GM19035 (cell line): Measurements from ENCODE around the gene CPXM2.

ENCODE experiments used
- ATAC-seq: cut with Tn5 transposase; IDR thresholded peaks from one replicate; pipeline ENCODE4 v1.9.1; 2021; ENCODE audit not compliant: unreplicated experiment

CPXM2 gene

DNA sequence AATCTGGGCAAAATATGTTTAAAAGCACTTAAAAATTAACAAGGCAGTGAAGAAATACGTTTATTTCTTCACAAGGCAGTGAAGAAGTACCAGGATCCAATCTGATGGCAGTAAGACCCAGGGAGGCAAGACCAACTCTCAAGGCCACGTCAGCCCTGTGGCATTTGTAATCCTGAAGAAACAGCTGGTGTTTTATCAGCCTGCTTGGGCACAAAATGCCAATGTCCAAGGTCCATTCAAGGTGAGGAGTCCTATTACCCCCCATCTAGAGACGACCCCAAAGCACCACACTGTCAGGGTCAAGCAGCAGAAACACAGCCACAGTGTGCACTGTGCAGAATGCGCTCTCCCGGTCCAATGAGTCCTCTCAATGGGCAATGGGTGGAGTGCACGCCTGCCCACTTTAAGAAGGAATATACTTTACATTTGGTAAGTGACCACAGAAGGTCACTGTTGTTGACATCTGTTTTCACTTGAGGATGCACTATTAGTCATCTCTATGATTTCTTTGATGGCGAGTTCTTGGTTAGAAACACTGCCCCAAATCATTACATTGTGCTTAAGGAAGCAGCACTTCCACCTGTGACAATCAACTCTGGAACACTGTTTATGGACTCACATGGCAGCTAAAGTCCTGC, 12.8 kb downstream of the CPXM2 start:
- no peak for ATAC-seq

DNA sequence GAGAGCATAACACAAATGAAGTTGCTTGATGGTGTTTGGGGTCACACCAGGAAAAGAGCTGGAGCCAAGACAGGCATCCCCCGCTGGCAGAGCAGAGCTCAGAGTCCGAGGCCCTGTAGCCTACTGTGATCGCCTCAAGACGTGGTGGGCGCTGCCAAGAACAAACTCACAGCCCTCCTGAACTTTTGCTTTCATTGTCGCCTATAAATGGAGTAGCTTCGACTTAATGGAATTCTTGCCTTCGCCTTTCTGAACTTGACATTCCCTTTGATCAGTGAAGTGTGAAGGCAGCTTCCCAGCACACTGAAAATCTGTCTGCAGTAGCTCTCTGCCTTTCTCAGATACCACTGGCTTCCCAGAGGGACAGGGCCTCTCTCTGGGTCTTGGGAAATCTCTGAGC, 21.3 kb downstream of the CPXM2 start:
- no peak for ATAC-seq

DNA sequence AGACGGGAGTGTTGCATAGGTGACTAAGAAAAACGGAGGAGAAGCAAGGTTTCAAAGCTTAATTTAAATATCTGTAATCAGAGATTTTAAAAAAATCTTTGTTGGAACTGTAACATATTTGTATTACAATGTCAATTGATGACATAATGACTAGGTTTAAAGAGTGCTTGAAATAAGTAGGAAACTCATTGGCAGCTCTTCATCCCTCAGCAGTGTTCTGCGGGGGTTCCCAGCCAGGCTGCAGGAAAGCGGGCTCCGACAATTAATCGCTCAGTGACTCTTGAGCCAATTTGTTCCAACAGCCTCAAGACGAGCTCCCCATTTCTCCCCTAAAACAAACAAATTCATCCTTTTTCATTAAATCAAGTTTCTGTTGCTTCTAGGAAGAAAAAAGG, 22.6 kb downstream of the CPXM2 start:
- ATAC-seq = no peak

DNA sequence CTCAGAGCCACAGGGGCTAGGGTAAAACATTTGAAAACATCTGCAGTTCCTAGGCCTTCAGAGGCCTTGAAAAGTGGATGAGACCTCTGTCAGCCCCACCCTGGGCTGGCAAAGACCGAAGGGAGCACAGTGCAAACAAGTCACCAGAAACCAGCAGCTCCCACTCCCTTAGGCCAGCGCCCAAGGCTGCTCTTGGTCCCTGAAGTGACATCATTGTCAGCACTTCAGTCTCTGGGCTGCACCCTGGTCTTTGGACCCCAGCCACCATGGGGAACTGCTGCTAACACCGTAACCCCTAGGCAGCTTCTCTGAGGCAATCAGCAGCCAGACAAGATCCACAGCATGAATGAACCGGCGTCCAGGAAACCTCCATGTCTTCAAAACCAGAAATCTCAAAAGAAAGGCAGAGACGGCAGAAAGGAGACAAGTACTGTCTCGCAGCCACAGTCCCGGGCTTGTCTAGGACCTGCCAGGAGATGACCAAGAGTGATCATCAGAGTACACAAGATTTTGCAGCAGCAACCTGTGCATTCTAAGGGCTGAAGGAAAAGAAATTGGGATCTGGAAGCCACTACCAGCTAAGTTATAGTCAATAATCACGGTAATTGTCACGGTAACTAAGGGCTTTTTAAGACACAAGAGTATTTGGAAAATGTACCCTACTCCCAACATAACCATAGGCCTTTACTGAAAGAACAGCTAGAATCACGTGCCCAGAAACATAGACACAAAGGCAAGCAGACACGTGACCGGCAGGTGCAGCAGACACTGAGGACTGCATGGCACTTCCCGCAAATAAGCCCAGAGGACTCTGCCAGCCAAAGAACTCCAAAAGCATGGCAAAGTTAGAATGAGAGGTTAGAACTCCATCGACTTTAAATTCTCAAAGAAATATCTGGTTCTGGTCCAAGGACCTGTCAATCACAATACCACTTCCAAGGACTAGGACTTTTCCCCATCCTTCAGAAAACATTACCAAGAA, 23.3 kb downstream of the CPXM2 start:
- no peak for ATAC-seq

DNA sequence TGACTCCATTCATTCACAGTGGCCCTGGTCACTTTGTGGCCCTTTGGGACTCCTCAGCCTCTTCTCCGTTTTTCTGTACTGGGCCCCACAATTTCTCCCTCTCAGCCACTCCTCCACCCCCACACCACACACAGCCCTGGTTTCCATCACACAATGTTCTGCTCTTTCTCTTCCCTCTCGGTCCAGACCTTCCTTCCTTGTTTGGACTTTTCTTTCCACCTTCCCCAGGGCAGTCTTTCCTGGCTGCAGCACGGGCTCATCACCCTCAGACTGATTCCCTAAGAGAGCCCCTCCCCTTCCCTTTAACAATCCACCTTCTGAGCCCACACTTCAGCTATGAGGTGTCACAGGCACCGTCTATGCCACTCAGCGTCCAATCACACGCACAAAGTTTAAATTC, 25.7 kb downstream of the CPXM2 start:
- ATAC-seq = no peak

DNA sequence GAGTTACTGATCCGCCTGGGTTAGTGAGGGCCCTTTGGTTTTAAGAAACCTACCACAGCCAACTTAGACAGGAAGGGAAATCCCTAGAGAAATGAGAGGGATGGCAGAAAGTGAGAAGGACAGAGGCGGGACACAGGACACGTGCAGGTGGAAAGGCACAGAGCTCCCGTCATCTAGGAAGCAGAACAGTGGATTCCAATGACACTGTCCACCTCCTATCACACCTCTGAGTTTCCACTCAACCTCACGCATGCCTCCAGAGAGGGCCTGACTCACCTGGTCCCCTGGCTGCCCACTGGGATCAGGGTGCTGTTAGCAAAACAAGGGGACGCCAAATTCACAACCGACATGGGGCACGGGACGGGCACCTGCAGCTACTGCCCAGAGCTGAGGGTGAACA, 26.3 kb downstream of the CPXM2 start:
- no peak for ATAC-seq

DNA sequence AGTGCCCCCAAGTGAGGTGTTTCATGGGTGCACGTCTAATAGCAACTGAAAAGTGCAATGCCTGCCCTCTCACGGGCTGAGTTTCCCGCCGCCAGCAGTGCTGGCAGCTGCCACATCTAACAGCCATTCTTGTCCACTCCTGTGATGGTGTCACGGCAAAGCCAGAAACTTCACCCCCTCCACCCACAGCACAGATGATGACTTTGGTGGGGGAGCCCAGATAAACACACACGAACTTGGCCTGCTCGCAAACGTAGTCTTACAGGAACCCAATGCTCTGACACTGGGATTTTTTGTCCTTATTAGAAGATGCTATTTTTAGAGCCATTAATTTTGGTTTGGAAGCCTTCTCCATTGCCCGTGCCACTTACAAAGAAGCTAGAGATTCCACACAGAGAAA, 26.7 kb downstream of the CPXM2 start:
- ATAC-seq = no peak

DNA sequence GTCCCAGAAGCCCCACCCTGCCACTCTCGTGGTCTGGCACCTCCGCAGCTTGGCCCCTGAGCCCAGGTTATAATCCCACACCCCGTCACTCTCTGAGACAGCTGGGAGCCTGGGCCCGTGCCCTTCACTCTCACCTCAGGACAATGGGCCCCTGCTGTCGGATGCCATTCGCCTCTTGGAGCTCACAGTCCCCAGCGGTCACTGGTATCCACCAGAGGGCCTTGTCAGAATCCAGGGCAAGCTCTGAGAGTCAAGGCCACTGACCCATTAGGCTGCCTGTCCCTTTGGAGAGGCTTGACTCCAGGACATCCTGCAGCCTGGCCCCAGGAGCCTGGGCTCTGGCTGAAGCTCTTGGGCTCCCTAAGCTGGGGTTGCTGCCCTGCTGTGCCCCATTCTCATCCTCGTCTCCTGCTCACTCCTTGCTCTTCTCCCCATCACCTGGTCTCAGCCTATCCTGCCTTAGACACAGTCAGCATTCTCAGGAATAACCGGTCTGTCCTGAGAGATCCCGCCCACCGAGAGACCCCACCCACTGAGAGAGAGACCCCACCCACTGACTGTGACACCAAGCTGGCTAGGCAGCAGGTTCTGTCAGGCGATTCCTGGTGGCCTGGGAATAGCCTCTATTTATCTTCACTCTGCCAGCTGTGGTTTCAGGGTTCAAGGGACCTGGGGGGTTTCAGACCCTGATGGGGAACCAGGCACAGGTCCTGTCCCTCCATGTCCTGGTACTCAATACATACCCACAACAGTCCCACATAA, 27.7 kb downstream of the CPXM2 start:
- no peak for ATAC-seq

DNA sequence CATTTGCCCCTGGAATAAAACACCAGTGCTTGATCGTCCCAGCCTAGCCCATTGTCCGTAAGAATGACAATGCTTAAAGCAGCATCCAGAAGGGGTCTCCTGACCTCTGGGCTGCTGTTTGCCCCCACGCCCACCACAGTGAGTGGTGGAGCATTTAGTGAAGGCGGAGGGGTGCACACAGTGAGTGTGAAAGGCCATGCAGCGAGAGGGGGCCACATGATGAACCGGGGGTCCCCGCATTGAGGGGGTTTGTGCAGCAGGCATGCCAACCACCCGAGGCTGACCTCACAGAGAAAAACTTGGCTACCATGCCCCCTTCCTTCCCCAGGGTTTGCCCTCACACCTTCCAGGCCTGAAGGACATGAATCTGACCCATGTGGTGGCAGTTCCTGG, 28.4 kb downstream of the CPXM2 start:
- ATAC-seq = no peak

DNA sequence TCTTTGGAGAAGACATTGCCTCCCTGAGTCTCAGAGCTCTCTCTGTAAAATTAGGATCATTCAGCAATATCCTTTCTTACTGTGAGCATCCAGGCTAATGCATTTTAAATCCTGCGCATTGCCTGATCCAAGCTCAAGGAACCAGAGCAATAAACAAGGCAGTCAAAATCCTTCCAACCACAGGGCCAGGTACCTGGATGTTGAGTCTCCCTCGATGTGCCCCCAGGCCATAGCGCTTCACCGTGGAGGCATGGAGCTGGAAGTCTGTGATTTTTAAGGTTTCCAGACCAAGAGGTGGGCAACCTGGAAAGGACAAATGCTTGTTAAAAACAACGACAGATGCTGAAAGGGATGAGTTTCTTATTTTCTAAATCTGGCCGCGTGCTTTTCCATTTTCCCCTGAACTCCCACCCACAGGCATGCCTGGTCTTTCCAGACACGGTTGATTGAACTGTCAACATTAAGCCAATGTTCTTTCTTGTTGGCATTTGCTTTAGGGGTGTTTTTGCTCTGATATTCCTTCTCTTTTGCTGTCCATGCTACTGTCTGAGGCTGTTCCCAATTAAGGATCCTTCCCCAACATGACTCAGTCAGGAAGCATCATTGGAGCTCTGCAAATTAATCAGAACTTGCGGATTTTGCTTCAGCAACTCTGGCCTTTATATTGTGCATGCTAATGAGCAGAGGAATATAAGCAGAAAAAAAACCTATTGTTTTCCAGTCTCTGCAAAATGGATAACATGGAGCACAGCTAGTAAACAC, 29.0 kb downstream of the CPXM2 start:
- no peak for ATAC-seq

DNA sequence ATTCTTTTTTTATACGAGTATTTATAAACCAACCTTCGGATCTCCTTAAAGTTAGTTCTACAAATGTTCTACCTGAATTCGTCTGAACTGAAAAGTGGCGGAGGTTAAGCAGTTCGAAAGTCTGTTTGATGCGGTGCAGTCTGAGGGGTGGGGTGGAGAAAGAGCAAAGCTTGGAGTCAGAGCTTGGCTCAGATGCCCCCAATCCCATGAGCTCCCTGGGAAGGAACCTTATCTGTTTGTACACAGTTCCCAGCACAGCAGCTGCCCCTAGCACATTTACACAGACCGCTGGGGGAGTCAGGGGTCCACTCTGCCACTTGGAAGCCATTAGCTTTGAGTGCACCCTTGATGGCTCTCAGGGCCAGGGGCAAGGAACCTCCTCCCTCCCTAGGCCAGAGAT, 30.8 kb downstream of the CPXM2 start:
- no peak for ATAC-seq

DNA sequence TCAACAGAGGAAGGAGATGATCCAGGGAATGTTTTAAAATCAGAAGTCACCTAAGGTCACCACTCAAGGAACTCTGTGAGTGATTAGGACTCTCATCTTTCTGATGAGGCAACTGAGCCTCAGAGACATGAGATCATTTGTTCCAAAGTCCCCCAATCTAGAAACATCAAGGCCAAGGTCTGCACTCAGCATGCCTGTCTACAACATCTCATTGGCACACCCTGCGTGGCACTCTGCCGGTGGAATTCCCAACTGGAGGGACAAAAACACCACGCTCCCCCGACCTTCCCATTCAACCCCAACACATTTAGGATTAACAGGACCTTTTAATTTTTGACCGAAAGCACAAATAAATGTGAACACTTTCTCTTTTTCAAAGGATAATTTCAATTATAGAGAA, 31.4 kb downstream of the CPXM2 start:
- no peak for ATAC-seq

DNA sequence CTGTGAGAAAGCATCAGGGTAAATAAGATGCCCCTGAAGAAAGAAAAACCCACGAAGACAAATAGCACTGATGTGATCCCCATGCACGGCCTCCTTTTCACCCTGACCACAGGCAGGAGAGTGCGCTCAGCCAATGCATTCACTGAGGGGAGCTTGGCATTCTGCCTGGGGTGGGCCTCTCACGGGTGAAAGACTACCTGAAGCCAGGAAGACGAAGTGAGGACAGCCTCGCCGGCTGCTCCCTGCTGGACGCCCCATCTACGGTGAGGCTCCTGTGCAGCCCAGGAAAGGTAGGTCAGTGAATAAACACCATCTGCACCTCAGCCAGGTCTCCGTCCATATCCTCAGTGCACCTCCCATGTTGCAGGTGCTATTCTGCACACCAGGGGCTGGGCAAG, 32.0 kb downstream of the CPXM2 start:
- no peak for ATAC-seq

DNA sequence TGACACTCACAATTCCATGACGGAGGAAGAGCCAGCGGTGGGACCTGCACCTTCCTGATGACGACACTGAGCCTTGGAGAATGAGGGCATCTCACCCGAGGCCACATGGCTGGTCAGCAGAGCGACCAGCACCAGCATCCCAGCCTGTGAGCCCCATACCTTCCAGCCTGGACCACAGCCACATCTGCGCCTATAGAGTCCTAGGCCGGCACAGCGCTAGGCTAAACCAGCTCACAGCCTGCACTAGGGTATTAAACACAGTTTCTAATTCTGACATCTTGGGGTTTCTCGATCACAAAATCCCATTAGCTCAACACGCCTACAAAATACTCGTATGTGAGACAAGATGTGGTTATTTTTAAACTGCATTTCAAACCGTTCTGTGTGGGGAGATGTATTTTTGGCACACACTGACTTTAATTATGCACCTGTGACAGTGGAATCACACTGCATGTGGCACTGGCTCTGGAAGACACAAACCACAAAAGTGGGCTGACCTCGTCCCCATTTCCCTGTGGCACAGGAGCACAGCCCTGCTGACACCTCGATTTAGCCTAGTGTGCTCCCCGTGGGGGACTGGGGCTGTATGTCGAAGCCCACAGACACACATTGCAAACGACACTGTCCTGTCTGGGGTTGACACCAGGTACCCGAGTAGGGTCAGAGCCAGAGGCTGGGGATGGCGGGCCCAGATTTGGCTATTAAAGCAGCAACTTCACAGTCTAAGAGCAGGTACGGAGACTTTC, 32.5 kb downstream of the CPXM2 start:
- ATAC-seq = no peak

DNA sequence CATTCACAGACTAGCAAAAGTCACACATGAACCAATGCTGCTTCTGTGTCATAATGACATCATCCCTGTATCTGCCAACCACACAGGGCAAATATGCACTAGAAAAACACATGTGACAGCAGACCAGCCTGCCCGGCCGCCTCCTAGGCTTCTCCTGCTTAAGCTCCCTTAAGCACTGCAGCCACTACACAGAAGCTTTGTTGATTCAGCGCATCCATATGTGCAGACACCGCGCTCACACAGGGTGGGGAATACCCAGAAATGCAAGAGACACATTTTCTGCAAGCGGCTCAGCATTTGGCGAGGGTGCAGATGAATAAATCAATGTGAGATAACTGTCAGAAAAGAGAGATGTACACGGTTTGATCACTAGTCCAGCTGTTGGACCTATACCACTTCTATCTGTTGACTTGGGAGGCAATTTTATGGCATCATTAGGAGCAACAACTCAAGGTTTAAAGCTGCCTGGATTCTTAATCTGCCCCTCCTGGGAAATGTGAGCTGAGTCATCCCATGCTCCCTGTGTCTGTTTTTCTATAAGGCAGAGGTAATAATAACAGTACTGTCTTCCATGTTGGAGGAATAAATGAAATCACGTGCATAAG, 33.4 kb downstream of the CPXM2 start:
- ATAC-seq = no peak

DNA sequence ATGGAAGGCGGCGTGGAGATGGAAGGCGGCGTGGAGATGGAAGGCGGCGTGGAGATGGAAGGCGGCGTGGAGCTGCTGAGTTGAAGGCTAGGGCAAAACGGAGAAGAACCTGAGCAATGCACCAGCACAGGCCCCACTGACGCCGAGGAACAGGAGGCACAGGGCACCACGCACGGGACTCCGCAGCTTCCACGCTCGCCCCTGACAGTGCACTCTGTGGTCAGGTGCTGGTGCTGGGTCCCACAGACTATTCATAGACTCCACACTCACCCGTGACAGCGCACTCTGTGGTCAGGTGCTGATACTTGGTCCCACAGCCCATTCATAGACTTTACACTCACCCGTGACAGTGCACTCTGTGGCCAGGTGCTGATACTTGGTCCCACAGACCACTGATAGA, 34.0 kb downstream of the CPXM2 start:
- ATAC-seq = no peak

DNA sequence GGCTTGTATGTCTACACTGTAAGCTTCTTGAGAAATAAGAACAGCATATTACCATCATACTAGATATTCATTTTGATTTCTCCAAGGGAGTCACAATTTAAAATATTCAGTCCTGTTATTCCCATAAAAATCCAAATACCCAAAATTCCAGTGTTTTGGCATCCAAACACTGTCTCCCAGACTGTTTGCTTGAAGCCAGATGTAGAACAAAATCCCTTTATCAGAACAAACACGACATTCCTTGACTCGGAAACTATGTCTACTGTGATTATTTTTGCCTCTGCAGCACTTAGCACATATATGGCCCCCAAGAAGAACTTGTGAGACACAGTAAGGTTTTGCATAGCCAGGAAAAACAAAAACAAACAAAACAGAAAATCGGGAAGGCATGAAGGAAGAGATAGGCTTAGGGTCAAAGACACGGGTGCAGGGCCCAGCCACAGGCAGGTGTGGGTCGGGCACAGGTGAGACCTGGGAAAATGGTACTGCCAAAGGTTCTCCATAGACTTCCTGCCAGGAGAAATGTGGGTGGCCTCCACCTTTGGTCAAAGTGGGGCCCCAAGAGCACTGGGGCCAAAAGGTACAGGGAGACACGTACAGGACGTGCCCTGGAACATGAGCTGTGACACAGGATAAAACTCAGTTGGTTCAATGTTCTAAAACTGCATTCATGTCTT, 36.5 kb downstream of the CPXM2 start:
- no peak for ATAC-seq

DNA sequence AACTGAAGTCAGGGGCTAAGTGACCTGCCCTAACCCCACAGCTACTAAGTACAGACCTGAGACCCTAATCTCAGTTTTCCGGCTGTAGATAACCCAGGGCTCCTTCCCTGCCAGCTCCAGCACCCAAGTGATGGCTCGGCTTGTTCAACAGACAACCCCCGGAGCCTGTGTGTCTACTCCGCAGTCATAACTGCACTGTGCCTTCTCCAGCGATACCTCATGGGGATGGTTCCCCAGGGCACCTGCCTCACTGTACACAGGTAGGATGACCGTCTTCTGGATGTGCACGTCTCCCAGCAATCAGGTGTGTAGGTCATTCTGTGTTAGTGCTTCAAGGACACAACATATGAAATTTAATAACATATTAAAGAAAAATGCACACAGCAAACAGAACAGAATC, 37.1 kb downstream of the CPXM2 start:
- ATAC-seq = no peak

DNA sequence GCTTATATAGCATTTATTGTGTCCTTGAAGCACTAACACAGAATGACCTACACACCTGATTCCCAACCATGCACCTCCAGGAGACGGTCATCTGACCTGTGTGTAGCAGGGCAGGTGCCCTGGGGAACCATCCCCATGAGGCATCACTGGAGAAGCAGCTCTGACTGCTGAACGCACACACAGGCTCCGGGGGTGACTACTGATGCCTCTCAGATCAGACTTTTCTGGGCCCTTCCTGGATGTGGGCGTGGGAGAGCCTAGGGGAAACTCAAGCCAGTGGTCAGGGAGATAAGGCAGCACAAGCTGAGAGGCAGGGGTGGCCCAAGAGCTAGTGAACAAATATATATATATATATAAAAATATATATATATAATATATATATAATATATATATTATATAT, 37.6 kb downstream of the CPXM2 start:
- ATAC-seq = no peak
